GM18867 (cell line): Measurements from ENCODE around the gene FOXK2.
"Not testable (repeated sequence)": the region's sequence is repeated elsewhere in the genome, so short reads cannot be mapped to it uniquely, and the experiment has no call there.

Source experiments
- ATAC-seq: cut with Tn5 transposase; IDR thresholded peaks from one replicate; pipeline ENCODE4 v1.9.1; 2021; ENCODE audit warnings: mild to moderate bottlenecking, moderate library complexity; ENCODE audit not compliant: unreplicated experiment

The FOXK2 gene

GRCh38 chr17:82494236-82495055 lies 25.1 kb upstream of the FOXK2 start:
- ATAC-seq: peak; percentile 56

- no peak for ATAC-seq
These were observed 23.5 kb upstream of the FOXK2 start for GRCh38 chr17:82495844-82496528.

- ATAC-seq: peak; percentile 60
These were observed 22.8 kb upstream of the FOXK2 start for GRCh38 chr17:82496529-82497434.

- ATAC-seq: peak; percentile 9
These were observed 21.8 kb upstream of the FOXK2 start for GRCh38 chr17:82497483-82498405.

GRCh38 chr17:82502207-82502606 lies 17.3 kb upstream of the FOXK2 start:
- no peak for ATAC-seq

- no peak for ATAC-seq
These were observed 16.3 kb upstream of the FOXK2 start for GRCh38 chr17:82503094-82503727.

GRCh38 chr17:82503728-82504308 lies 15.7 kb upstream of the FOXK2 start:
- ATAC-seq: no peak

GRCh38 chr17:82505296-82505695 lies 14.2 kb upstream of the FOXK2 start:
- no peak for ATAC-seq

GRCh38 chr17:82506402-82506801 lies 13.1 kb upstream of the FOXK2 start:
- ATAC-seq: peak; percentile 90

- no peak for ATAC-seq
These were observed 11.8 kb upstream of the FOXK2 start for GRCh38 chr17:82507631-82508175.

GRCh38 chr17:82511642-82512041 lies 7.9 kb upstream of the FOXK2 start:
- ATAC-seq: not testable (repeated sequence)

GRCh38 chr17:82513864-82514263 lies 5.7 kb upstream of the FOXK2 start:
- not testable (repeated sequence) for ATAC-seq

GRCh38 chr17:82517230-82517865 lies 2.2 kb upstream of the FOXK2 start:
- ATAC-seq: no peak

- ATAC-seq: peak; percentile 21
These were observed 705 bp downstream of the FOXK2 start for GRCh38 chr17:82519971-82520903.

- ATAC-seq: no peak
These were observed 5.0 kb downstream of the FOXK2 start for GRCh38 chr17:82524540-82524939.

GRCh38 chr17:82525712-82526111 lies 6.2 kb downstream of the FOXK2 start:
- ATAC-seq: no peak

GRCh38 chr17:82527898-82528297 lies 8.4 kb downstream of the FOXK2 start:
- no peak for ATAC-seq
